ENCODE data around the gene AGPAT4. TPM values are rescaled to one million over a fixed set of nuclear protein-coding genes. Genes with fewer than 3 reads are reported as not detected.

Gene AGPAT4
- total RNA-seq, 2 donors from 2014 or later = 7.6 to 12.1 TPM

GRCh38 chr6:161257793-161258457, 15.9 kb downstream of the AGPAT4 start:
- Mint-ChIP-seq H3K4me3 (no peak overlapping the region), H3K36me3 (peaks cover 9% of the 10 kb centered on the region), H3K27me3 (peaks cover 0 to 17% of the 10 kb centered on the region in 2 donors), H3K9me3 (no peaks in the 10 kb centered on the region), H3K4me1 (ENCODE audit: low read depth in 2 of 2) (peaks cover 48 to 54% of the 10 kb centered on the region in 2 donors), H3K27ac (peak overlapping the region in 1 of 2 donors; percentile 87)
- no peak for ATAC-seq
- DNase-seq (ENCODE audit: low spot score) = no peak

GRCh38 chr6:161256407-161256806, 17.5 kb downstream of the AGPAT4 start:
- H3K9me3 Mint-ChIP-seq = no peaks in the 10 kb centered on the region
- DNase-seq (ENCODE audit: low spot score) (peak; percentile 71), ATAC-seq (peak; percentile 57 to 75)
- H3K27ac Mint-ChIP-seq = peak overlapping the region; percentile 51 to 87
- peaks cover 0 to 17% of the 10 kb centered on the region in 2 donors for H3K27me3 Mint-ChIP-seq
- H3K36me3 Mint-ChIP-seq = peaks cover 5% of the 10 kb centered on the region
- H3K4me1 Mint-ChIP-seq (ENCODE audit: low read depth in 2 of 2) = peaks cover 39 to 49% of the 10 kb centered on the region in 2 donors
- H3K4me3 Mint-ChIP-seq = peak overlapping the region; percentile 61

- H3K4me3 Mint-ChIP-seq = no peak overlapping the region
- peaks cover 0 to 17% of the 10 kb centered on the region in 2 donors for H3K27me3 Mint-ChIP-seq
- H3K36me3 Mint-ChIP-seq = no peaks in the 10 kb centered on the region
- H3K27ac Mint-ChIP-seq = peak overlapping the region in 1 of 2 donors; percentile 87
- no peaks in the 10 kb centered on the region for H3K9me3 Mint-ChIP-seq
- H3K4me1 Mint-ChIP-seq (ENCODE audit: low read depth in 2 of 2) = peaks cover 33 to 44% of the 10 kb centered on the region in 2 donors
- no peak for DNase-seq (ENCODE audit: low spot score)
- ATAC-seq = no peak
Observed at GRCh38 chr6:161255518-161255917, 18.3 kb downstream of the AGPAT4 start.

GRCh38 chr6:161254464-161255253, 19.2 kb downstream of the AGPAT4 start:
- peaks cover 32 to 39% of the 10 kb centered on the region in 2 donors for H3K4me1 Mint-ChIP-seq (ENCODE audit: low read depth in 2 of 2)
- ATAC-seq (no peak), DNase-seq (ENCODE audit: low spot score) (no peak)
- H3K27me3 Mint-ChIP-seq = peaks cover 0 to 17% of the 10 kb centered on the region in 2 donors
- no peak overlapping the region for H3K4me3 Mint-ChIP-seq
- H3K9me3 Mint-ChIP-seq = no peaks in the 10 kb centered on the region
- no peak overlapping the region for H3K27ac Mint-ChIP-seq
- no peaks in the 10 kb centered on the region for H3K36me3 Mint-ChIP-seq

- Mint-ChIP-seq H3K36me3 (no peaks in the 10 kb centered on the region), H3K4me1 (ENCODE audit: low read depth in 2 of 2) (peaks cover 31 to 34% of the 10 kb centered on the region in 2 donors), H3K27me3 (peaks cover 0 to 17% of the 10 kb centered on the region in 2 donors), H3K4me3 (no peak overlapping the region), H3K27ac (no peak overlapping the region), H3K9me3 (no peaks in the 10 kb centered on the region)
- ATAC-seq = no peak
- DNase-seq (ENCODE audit: low spot score) = no peak
Observed at GRCh38 chr6:161254126-161254463, 19.8 kb downstream of the AGPAT4 start.

GRCh38 chr6:161251345-161251744, 22.5 kb downstream of the AGPAT4 start:
- DNase-seq (ENCODE audit: low spot score) (no peak), ATAC-seq (no peak)
- H3K27me3 Mint-ChIP-seq = peaks cover 0 to 5% of the 10 kb centered on the region in 2 donors
- no peaks in the 10 kb centered on the region for H3K9me3 Mint-ChIP-seq
- H3K4me3 Mint-ChIP-seq = no peak overlapping the region
- no peaks in the 10 kb centered on the region for H3K36me3 Mint-ChIP-seq
- H3K4me1 Mint-ChIP-seq (ENCODE audit: low read depth in 2 of 2) = peaks cover 16 to 19% of the 10 kb centered on the region in 2 donors
- H3K27ac Mint-ChIP-seq = no peak overlapping the region

- no peaks in the 10 kb centered on the region for H3K9me3 Mint-ChIP-seq
- ATAC-seq = no peak
- peaks cover 0 to 6% of the 10 kb centered on the region in 2 donors for H3K4me1 Mint-ChIP-seq (ENCODE audit: low read depth in 2 of 2)
- H3K4me3 Mint-ChIP-seq = no peak overlapping the region
- H3K27ac Mint-ChIP-seq = no peak overlapping the region
- H3K36me3 Mint-ChIP-seq = no peaks in the 10 kb centered on the region
- DNase-seq (ENCODE audit: low spot score) = no peak
- no peaks in the 10 kb centered on the region for H3K27me3 Mint-ChIP-seq
Observed at GRCh38 chr6:161249327-161249726, 24.5 kb downstream of the AGPAT4 start.

GRCh38 chr6:161246725-161247124, 27.1 kb downstream of the AGPAT4 start:
- Mint-ChIP-seq H3K4me1 (ENCODE audit: low read depth in 2 of 2) (peaks cover 21 to 24% of the 10 kb centered on the region in 2 donors), H3K9me3 (no peaks in the 10 kb centered on the region), H3K36me3 (no peaks in the 10 kb centered on the region), H3K27ac (no peak overlapping the region), H3K4me3 (no peak overlapping the region), H3K27me3 (no peaks in the 10 kb centered on the region)
- ATAC-seq (no peak), DNase-seq (ENCODE audit: low spot score) (no peak)

- H3K4me3 Mint-ChIP-seq = no peak overlapping the region
- H3K27me3 Mint-ChIP-seq = no peaks in the 10 kb centered on the region
- ATAC-seq (no peak), DNase-seq (ENCODE audit: low spot score) (no peak)
- H3K4me1 Mint-ChIP-seq (ENCODE audit: low read depth in 2 of 2) = peaks cover 25 to 26% of the 10 kb centered on the region in 2 donors
- H3K9me3 Mint-ChIP-seq = no peaks in the 10 kb centered on the region
- H3K27ac Mint-ChIP-seq = no peak overlapping the region
- H3K36me3 Mint-ChIP-seq = no peaks in the 10 kb centered on the region
Observed at GRCh38 chr6:161245363-161245762, 28.5 kb downstream of the AGPAT4 start.

GRCh38 chr6:161244725-161245124, 29.1 kb downstream of the AGPAT4 start:
- ATAC-seq (no peak), DNase-seq (ENCODE audit: low spot score) (no peak)
- H3K4me1 Mint-ChIP-seq (ENCODE audit: low read depth in 2 of 2) = peaks cover 29 to 31% of the 10 kb centered on the region in 2 donors
- H3K27ac Mint-ChIP-seq = no peak overlapping the region
- no peaks in the 10 kb centered on the region for H3K27me3 Mint-ChIP-seq
- H3K9me3 Mint-ChIP-seq = no peaks in the 10 kb centered on the region
- H3K4me3 Mint-ChIP-seq = no peak overlapping the region
- H3K36me3 Mint-ChIP-seq = no peaks in the 10 kb centered on the region

- no peaks in the 10 kb centered on the region for H3K9me3 Mint-ChIP-seq
- H3K27ac Mint-ChIP-seq = peak overlapping the region; percentile 74 to 77
- H3K4me3 Mint-ChIP-seq = peak overlapping the region; percentile 76
- peak; percentile 85 for DNase-seq (ENCODE audit: low spot score)
- H3K27me3 Mint-ChIP-seq = peaks cover 0 to 6% of the 10 kb centered on the region in 2 donors
- H3K36me3 Mint-ChIP-seq = peaks cover 6% of the 10 kb centered on the region
- peaks cover 26 to 34% of the 10 kb centered on the region in 2 donors for H3K4me1 Mint-ChIP-seq (ENCODE audit: low read depth in 2 of 2)
- peak; percentile 96 to 98 for ATAC-seq
Observed at GRCh38 chr6:161242779-161243693, 30.8 kb downstream of the AGPAT4 start.

GRCh38 chr6:161242113-161242512, 31.7 kb downstream of the AGPAT4 start:
- peaks cover 0 to 6% of the 10 kb centered on the region in 2 donors for H3K27me3 Mint-ChIP-seq
- H3K9me3 Mint-ChIP-seq = no peaks in the 10 kb centered on the region
- ATAC-seq = peak; percentile 52 to 63
- peaks cover 26 to 34% of the 10 kb centered on the region in 2 donors for H3K4me1 Mint-ChIP-seq (ENCODE audit: low read depth in 2 of 2)
- H3K4me3 Mint-ChIP-seq = peak overlapping the region; percentile 76
- peaks cover 6% of the 10 kb centered on the region for H3K36me3 Mint-ChIP-seq
- DNase-seq (ENCODE audit: low spot score) = no peak
- H3K27ac Mint-ChIP-seq = peak overlapping the region; percentile 74 to 77

GRCh38 chr6:161239001-161239400, 34.9 kb downstream of the AGPAT4 start:
- Mint-ChIP-seq H3K27ac (no peak overlapping the region), H3K27me3 (peaks cover 0 to 12% of the 10 kb centered on the region in 2 donors), H3K36me3 (peaks cover 11% of the 10 kb centered on the region), H3K4me3 (no peak overlapping the region), H3K4me1 (ENCODE audit: low read depth in 2 of 2) (peaks cover 33 to 38% of the 10 kb centered on the region in 2 donors), H3K9me3 (no peaks in the 10 kb centered on the region)
- ATAC-seq (no peak), DNase-seq (ENCODE audit: low spot score) (no peak)
